WTC11 (cell line): ENCODE data around the gene NHSL2.

Experiments used
- ATF1 ChIP-seq: sonication (generic); formaldehyde crosslinking; IDR thresholded peaks from 2 replicates; pipeline ENCODE4 v1.8.1; 2023; ENCODE audit warnings: mild to moderate bottlenecking, moderate library complexity, missing genetic modification reagents
- ATF2 ChIP-seq: sonication (generic); formaldehyde crosslinking; IDR thresholded peaks from 2 replicates; pipeline ENCODE4 v1.8.1; 2022; ENCODE audit warnings: low read depth, missing genetic modification reagents, borderline replicate concordance
- ATF3 ChIP-seq: sonication (generic); formaldehyde crosslinking; conservative IDR thresholded peaks from 2 replicates; pipeline ENCODE4 v1.8.1; 2022; ENCODE audit warnings: mild to moderate bottlenecking, missing genetic modification reagents
- CREB1 ChIP-seq: sonication (generic); formaldehyde crosslinking; IDR thresholded peaks from 2 replicates; pipeline ENCODE4 v1.8.0; 2023; ENCODE audit warnings: mild to moderate bottlenecking, missing genetic modification reagents
- CTCF ChIP-seq: fragments of 200-600 bp; IDR thresholded peaks from 2 replicates; pipeline ENCODE4 v1.8.0; 2022; ENCODE audit warnings: antibody characterized with exemption
- NR2C2 ChIP-seq: sonication (generic); formaldehyde crosslinking; IDR thresholded peaks from 2 replicates; pipeline ENCODE4 v1.8.0; 2022; ENCODE audit warnings: mild to moderate bottlenecking, missing genetic modification reagents
- SP1 ChIP-seq: sonication (generic); formaldehyde crosslinking; conservative IDR thresholded peaks from 2 replicates; pipeline ENCODE4 v1.8.1; 2022; ENCODE audit warnings: missing genetic modification reagents
- ZNF512 ChIP-seq: sonication (generic); formaldehyde crosslinking; IDR thresholded peaks from 2 replicates; pipeline ENCODE4 v1.8.1; 2022; ENCODE audit warnings: missing genetic modification reagents, borderline replicate concordance

- TF ChIP-seq NR2C2: no peak
- no peak for TF ChIP-seq ATF2
- TF ChIP-seq ATF1 (CRISPR knock-in tag): no peak
- TF ChIP-seq CREB1 (CRISPR knock-in tag): no peak
- no peak for TF ChIP-seq ZNF512
- TF ChIP-seq SP1 (CRISPR knock-in tag): no peak
- no peak for TF ChIP-seq ATF3 (CRISPR knock-in tag)
- no peak for TF ChIP-seq CTCF
Measured at GRCh38 chrX:72027914-72028307, 117.3 kb downstream of the NHSL2 start.
